Measurements from ENCODE around the gene EPHA3. TPM values are rescaled to one million over a fixed set of nuclear protein-coding genes. Genes with fewer than 3 reads are reported as not detected.

The EPHA3 gene
- total RNA-seq, 1 experiment from 2014 or later, result 21.5 TPM

- CTCF ChIA-PET, result no interaction called here
- Histone ChIP-seq H3K9me3 (ENCODE audit: low read depth, low read length, poor library complexity, severe bottlenecking) (no peaks in the 10 kb centered on the region), H3K4me1 (ENCODE audit: insufficient read depth, low read length, poor library complexity, severe bottlenecking) (peaks cover 20% of the 10 kb centered on the region), H3K27me3 (replicated peaks; ENCODE audit: insufficient read depth, low read depth, low read length, poor library complexity) (no peaks in the 10 kb centered on the region), H3K27ac (ENCODE audit: low read depth, low read length, poor library complexity, severe bottlenecking) (no peak overlapping the region), H3K36me3 (ENCODE audit: insufficient read depth, low read length, poor library complexity, severe bottlenecking) (no peaks in the 10 kb centered on the region), H3K4me3 (ENCODE audit: low read depth, low read length, poor library complexity, severe bottlenecking) (no peak overlapping the region)
- BruUV-seq (replicated peaks), result no TSS peak
- POLR2A ChIA-PET (ENCODE audit: low non-redundant PET), result no interaction called here
- intact Hi-C loops (cut with micrococcal nuclease; ENCODE audit: unreplicated experiment), result no loop called here
- no peak for TF ChIP-seq EZH2 (IDR thresholded peaks at IDR 0.05; ENCODE audit: borderline replicate concordance, low read depth, low read length, poor library complexity, severe bottlenecking)
- TF ChIP-seq, protein P1, sequence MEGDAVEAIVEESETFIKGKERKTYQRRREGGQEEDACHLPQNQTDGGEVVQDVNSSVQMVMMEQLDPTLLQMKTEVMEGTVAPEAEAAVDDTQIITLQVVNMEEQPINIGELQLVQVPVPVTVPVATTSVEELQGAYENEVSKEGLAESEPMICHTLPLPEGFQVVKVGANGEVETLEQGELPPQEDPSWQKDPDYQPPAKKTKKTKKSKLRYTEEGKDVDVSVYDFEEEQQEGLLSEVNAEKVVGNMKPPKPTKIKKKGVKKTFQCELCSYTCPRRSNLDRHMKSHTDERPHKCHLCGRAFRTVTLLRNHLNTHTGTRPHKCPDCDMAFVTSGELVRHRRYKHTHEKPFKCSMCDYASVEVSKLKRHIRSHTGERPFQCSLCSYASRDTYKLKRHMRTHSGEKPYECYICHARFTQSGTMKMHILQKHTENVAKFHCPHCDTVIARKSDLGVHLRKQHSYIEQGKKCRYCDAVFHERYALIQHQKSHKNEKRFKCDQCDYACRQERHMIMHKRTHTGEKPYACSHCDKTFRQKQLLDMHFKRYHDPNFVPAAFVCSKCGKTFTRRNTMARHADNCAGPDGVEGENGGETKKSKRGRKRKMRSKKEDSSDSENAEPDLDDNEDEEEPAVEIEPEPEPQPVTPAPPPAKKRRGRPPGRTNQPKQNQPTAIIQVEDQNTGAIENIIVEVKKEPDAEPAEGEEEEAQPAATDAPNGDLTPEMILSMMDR (conservative IDR thresholded peaks at IDR 0.05; ENCODE audit: low read depth, low read length), result no peak
- no peak for DNase-seq (ENCODE audit: low spot score)
Measured at GRCh38 chr3:89245612-89246011, 138.2 kb downstream of the EPHA3 start.

DNA sequence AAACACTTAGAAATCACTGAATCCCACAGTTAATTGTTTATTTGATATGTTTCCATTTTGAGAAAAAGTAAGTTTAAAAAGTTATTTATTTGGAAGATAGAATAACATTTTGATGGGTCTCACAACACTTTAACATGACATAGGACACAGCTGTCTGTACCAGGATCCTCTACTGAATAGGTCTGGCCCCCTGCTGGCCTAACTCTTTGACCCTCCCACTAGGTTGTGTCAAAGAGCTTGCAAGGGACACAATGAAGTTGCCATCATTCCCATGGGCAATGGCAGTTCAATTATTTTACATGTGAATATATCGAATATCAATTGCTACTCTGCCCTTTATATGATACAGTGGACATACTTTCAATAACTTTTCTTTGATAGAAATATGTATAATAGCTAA is 138.9 kb downstream of the EPHA3 start:
- BruUV-seq (replicated peaks), result no TSS peak

GRCh38 chr3:89250742-89251141 is 143.3 kb downstream of the EPHA3 start:
- no peaks in the 10 kb centered on the region for H3K27me3 ChIP-seq (replicated peaks; ENCODE audit: insufficient read depth, low read depth, low read length, poor library complexity)
- H3K9me3 ChIP-seq (ENCODE audit: low read depth, low read length, poor library complexity, severe bottlenecking), result no peaks in the 10 kb centered on the region
- BruUV-seq (replicated peaks), result no TSS peak
- no peak overlapping the region for H3K27ac ChIP-seq (ENCODE audit: low read depth, low read length, poor library complexity, severe bottlenecking)
- H3K36me3 ChIP-seq (ENCODE audit: insufficient read depth, low read length, poor library complexity, severe bottlenecking), result no peaks in the 10 kb centered on the region
- ChIA-PET POLR2A (ENCODE audit: low non-redundant PET) (no interaction called here), CTCF (no interaction called here)
- peak; percentile 54 for DNase-seq (ENCODE audit: low spot score)
- intact Hi-C loops (cut with micrococcal nuclease; ENCODE audit: unreplicated experiment), result no loop called here
- H3K4me3 ChIP-seq (ENCODE audit: low read depth, low read length, poor library complexity, severe bottlenecking), result no peak overlapping the region
- no peak for TF ChIP-seq EZH2 (IDR thresholded peaks at IDR 0.05; ENCODE audit: borderline replicate concordance, low read depth, low read length, poor library complexity, severe bottlenecking)
- TF ChIP-seq, protein P1 (conservative IDR thresholded peaks at IDR 0.05; ENCODE audit: low read depth, low read length), result no peak
- peaks cover 49% of the 10 kb centered on the region for H3K4me1 ChIP-seq (ENCODE audit: insufficient read depth, low read length, poor library complexity, severe bottlenecking)

More for the DNA sequence above, 138.9 kb downstream of the EPHA3 start:
- no peaks in the 10 kb centered on the region for H3K9me3 ChIP-seq (ENCODE audit: low read depth, low read length, poor library complexity, severe bottlenecking)
- no peak overlapping the region for H3K4me3 ChIP-seq (ENCODE audit: low read depth, low read length, poor library complexity, severe bottlenecking)
- intact Hi-C loops (cut with micrococcal nuclease; ENCODE audit: unreplicated experiment), result no loop called here
- TF ChIP-seq EZH2 (IDR thresholded peaks at IDR 0.05; ENCODE audit: borderline replicate concordance, low read depth, low read length, poor library complexity, severe bottlenecking), result no peak
- TF ChIP-seq, protein P1 (conservative IDR thresholded peaks at IDR 0.05; ENCODE audit: low read depth, low read length), result 0 out of 2 replicates have a peak, but pooled peaks have one; percentile 13
- no peak for DNase-seq (ENCODE audit: low spot score)
- H3K4me1 ChIP-seq (ENCODE audit: insufficient read depth, low read length, poor library complexity, severe bottlenecking), result peaks cover 28% of the 10 kb centered on the region
- ChIA-PET POLR2A (ENCODE audit: low non-redundant PET) (no interaction called here), CTCF (no interaction called here)
- H3K36me3 ChIP-seq (ENCODE audit: insufficient read depth, low read length, poor library complexity, severe bottlenecking), result no peaks in the 10 kb centered on the region
- H3K27ac ChIP-seq (ENCODE audit: low read depth, low read length, poor library complexity, severe bottlenecking), result no peak overlapping the region
- H3K27me3 ChIP-seq (replicated peaks; ENCODE audit: insufficient read depth, low read depth, low read length, poor library complexity), result no peaks in the 10 kb centered on the region

Data from A673 (cell line).